Naive thymus-derived CD4-positive, alpha-beta T cell (primary cell): ENCODE results near the gene SLC7A6. TPM values are rescaled to one million over a fixed set of nuclear protein-coding genes. Genes with fewer than 3 reads are reported as not detected.

ENCODE experiments used
- ATAC-seq: fragments of 150-1000 bp; cut with Tn5 transposase; 2 replicates; pipeline ENCODE4 v1.10.0; 2021; ENCODE audit warnings: mild to moderate bottlenecking, moderate library complexity
- CTCF ChIA-PET: fragments of 350-600 bp; sonication (Branson Sonifier 250); formaldehyde crosslinking; loops from one replicate; lab custom pipeline; 2021; ENCODE audit warnings: antibody characterized with exemption; lab: Charles Lee
- POLR2A ChIA-PET: fragments of 350-600 bp; sonication (Branson Sonifier 250); formaldehyde crosslinking; loops from one replicate; lab custom pipeline; 2021; ENCODE audit warnings: antibody characterized with exemption, inconsistent platforms; lab: Charles Lee
- DNase-seq, 9 donors: peaks; one replicate each; pipeline versions ENCODE4 v3.0.0 to v3.0.0-alpha.2; 2020 to 2022; ENCODE audit warnings: mixed read lengths in 1 of 9
- H3K27ac ChIP-seq: one replicate; pipeline ENCODE4 v1.7.0; 2013; ENCODE audit warnings: mild to moderate bottlenecking, low read depth, low read length, moderate library complexity
- H3K27me3 ChIP-seq, 2 donors: one replicate each; pipeline ENCODE4 v1.7.0; 2013; ENCODE audit warnings: low read length in 2 of 2, mild to moderate bottlenecking in 2 of 2, moderate library complexity in 2 of 2; ENCODE audit not compliant: control insufficient read depth in 2 of 2, insufficient read depth in 2 of 2
- H3K36me3 ChIP-seq, 3 experiments: 1 replicate in 2 of 3; 2 replicates in 1 of 3; pipeline ENCODE4 v1.7.0; 2013; ENCODE audit warnings: low read length in 3 of 3, mild to moderate bottlenecking in 3 of 3, moderate library complexity in 1 of 3; ENCODE audit not compliant: insufficient read depth in 3 of 3, control insufficient read depth in 2 of 3
- H3K4me1 ChIP-seq, 2 donors: one replicate each; pipeline ENCODE4 v1.7.0; 2013; ENCODE audit warnings: low read length in 2 of 2, mild to moderate bottlenecking in 2 of 2, moderate library complexity in 1 of 2; ENCODE audit not compliant: control insufficient read depth in 2 of 2, insufficient read depth in 2 of 2
- H3K4me3 ChIP-seq: 2 replicates; pipeline ENCODE4 v1.7.0; 2013; ENCODE audit warnings: mild to moderate bottlenecking, low read length
- H3K9me3 ChIP-seq, 3 experiments: 1 replicate in 2 of 3; 2 replicates in 1 of 3; pipeline ENCODE4 v1.7.0; 2013; ENCODE audit warnings: low read length in 3 of 3; ENCODE audit not compliant: control insufficient read depth in 2 of 3
- H3K27ac Mint-ChIP-seq, 9 donors: one replicate each; pipeline ENCODE4 v1.8.0; 2020 to 2022; ENCODE audit warnings: mixed read lengths in 9 of 9, mild to moderate bottlenecking in 8 of 9, moderate library complexity in 5 of 9, inconsistent platforms in 2 of 9
- H3K27me3 Mint-ChIP-seq, 5 donors: one replicate each; pipeline ENCODE4 v1.8.0; 2021 to 2022; ENCODE audit warnings: mixed read lengths in 5 of 5, mild to moderate bottlenecking in 1 of 5
- H3K36me3 Mint-ChIP-seq, 5 donors: one replicate each; pipeline ENCODE4 v1.8.0; 2020 to 2022; ENCODE audit warnings: mixed read lengths in 5 of 5, mild to moderate bottlenecking in 3 of 5, inconsistent platforms in 1 of 5
- H3K4me1 Mint-ChIP-seq, 7 donors: one replicate each; pipeline ENCODE4 v1.8.0; 2020 to 2022; ENCODE audit warnings: mixed read lengths in 7 of 7, mild to moderate bottlenecking in 3 of 7, inconsistent platforms in 1 of 7
- H3K4me3 Mint-ChIP-seq, 10 donors: one replicate each; pipeline ENCODE4 v1.8.0; 2020 to 2022; ENCODE audit warnings: mild to moderate bottlenecking in 10 of 10, mixed read lengths in 10 of 10, moderate library complexity in 6 of 10, inconsistent platforms in 2 of 10
- H3K9me3 Mint-ChIP-seq, 11 donors: one replicate each; pipeline ENCODE4 v1.8.0; 2020 to 2022; ENCODE audit warnings: mixed read lengths in 11 of 11, mild to moderate bottlenecking in 4 of 11, inconsistent platforms in 1 of 11, moderate library complexity in 1 of 11
- intact Hi-C, 2 donors: fragments of 100-400 bp; cut with micrococcal nuclease; formaldehyde crosslinking; loops; one replicate each; pipeline ENCODE4 v1.15.1; 2023
- polyA plus RNA-seq, 2 donors: library from polyadenylated mRNA; unstranded; fragments of 300-500 nt; fragmentation: Illumina TruSeq; gene quantifications; one replicate each; pipeline ENCODE4 v1.2.3, GENCODE V29; 2021
- total RNA-seq, 6 experiments: library from RNA in 5 of 6; stranded (reverse) in 5 of 6; gene quantifications; 1 replicate in 5 of 6; 2 replicates in 1 of 6; pipeline ENCODE4 v1.2.3 and lab custom pipeline; 2021 to 2026

SLC7A6 gene
- total and polyA plus RNA-seq, 7 experiments from 2014 or later, result 29.3 to 248 (median 163) TPM

DNA sequence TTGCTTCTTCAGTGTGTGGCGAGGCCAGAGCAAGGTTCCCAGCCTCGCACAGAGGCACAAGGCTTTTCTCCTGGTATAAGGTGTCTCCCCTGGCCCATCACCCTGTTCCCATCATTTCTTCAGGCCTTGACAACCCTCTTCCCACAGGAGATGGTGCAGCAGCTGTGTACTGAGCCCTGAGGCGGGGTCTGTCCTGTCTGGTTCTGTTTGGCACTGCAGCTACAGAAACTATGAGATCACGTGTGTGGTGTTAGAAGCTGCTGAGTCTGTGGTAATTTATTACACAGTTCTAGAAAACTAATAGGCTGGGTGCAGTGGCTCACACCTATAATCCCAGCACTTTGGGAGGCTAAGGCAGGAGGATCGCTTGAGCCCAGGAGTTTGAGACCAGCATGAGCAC lies 11.9 kb upstream of the SLC7A6 start:
- peaks cover 0 to 24% (median 8%) of the 10 kb centered on the region in 5 donors for H3K36me3 Mint-ChIP-seq
- POLR2A ChIA-PET, result interaction anchor here (1.1 kb wide), 1 partner anchor 9 kb away, joined by 3 read pairs; no protein-coding TSS in a partner anchor

DNA sequence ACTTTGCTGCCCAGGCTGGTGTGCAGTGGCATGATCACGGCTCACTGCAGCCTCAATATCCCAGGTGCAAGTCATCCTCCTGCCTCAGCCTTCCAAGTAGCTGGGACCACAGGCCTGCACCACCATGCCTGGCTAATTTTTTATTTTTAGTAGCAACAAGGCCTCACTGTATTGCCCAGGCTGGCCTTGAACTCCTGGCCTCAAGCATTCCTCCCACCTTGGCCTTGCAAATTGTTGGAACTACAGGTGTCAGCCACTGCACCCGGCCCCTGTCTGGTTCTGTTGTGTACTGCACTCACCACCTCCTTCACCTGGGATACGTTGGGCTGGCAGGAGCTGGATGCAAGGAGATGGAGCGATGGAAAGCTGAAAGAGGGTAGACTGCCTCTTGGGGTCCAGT lies 10.6 kb upstream of the SLC7A6 start:
- no peaks in the 10 kb centered on the region for H3K27me3 ChIP-seq
- Mint-ChIP-seq H3K4me3 (no peak overlapping the region), H3K36me3 (peaks cover 0 to 31% (median 8%) of the 10 kb centered on the region in 5 donors), H3K4me1 (peaks cover 4 to 17% (median 10%) of the 10 kb centered on the region in 7 donors), H3K27ac (peak overlapping the region in 1 of 9 donors; percentile 8), H3K9me3 (peaks cover 0 to 2% (median 0%) of the 10 kb centered on the region in 11 donors), H3K27me3 (no peaks in the 10 kb centered on the region)
- H3K4me3 ChIP-seq, result no peak overlapping the region
- H3K9me3 ChIP-seq, result no peaks in the 10 kb centered on the region
- H3K27ac ChIP-seq, result no peak overlapping the region
- intact Hi-C loops, result no loop called here
- ATAC-seq (no peak), DNase-seq (no peak)
- H3K4me1 ChIP-seq, result peaks cover 0 to 6% of the 10 kb centered on the region in 2 donors
- H3K36me3 ChIP-seq, result peaks cover 0 to 63% (median 5%) of the 10 kb centered on the region in 3 experiments
- POLR2A ChIA-PET, result interaction anchor here (0.7 kb wide), 1 partner anchor 115 kb away, joined by 3 read pairs; no protein-coding TSS in a partner anchor
- CTCF ChIA-PET, result no interaction called here

More for the DNA sequence above, 11.9 kb upstream of the SLC7A6 start:
- Histone ChIP-seq H3K4me1 (peaks cover 0 to under 1% of the 10 kb centered on the region in 2 donors), H3K9me3 (no peaks in the 10 kb centered on the region), H3K36me3 (peaks cover 0 to 64% (median 5%) of the 10 kb centered on the region in 3 experiments), H3K27ac (no peak overlapping the region), H3K27me3 (no peaks in the 10 kb centered on the region), H3K4me3 (no peak overlapping the region)
- no peak overlapping the region for H3K4me3 Mint-ChIP-seq
- intact Hi-C loops, result no loop called here
- DNase-seq (no peak), ATAC-seq (no peak)
- no peaks in the 10 kb centered on the region for H3K27me3 Mint-ChIP-seq
- H3K27ac Mint-ChIP-seq, result peak overlapping the region in 1 of 9 donors; percentile 44
- H3K9me3 Mint-ChIP-seq, result peaks cover 0 to 2% (median 0%) of the 10 kb centered on the region in 11 donors
- H3K4me1 Mint-ChIP-seq, result peaks cover 2 to 14% (median 9%) of the 10 kb centered on the region in 7 donors
- CTCF ChIA-PET, result interaction anchor here (1.1 to 2.0 kb wide), 2 partner anchors 9 to 77 kb away, joined by 3 to 7 read pairs; no protein-coding TSS in a partner anchor

DNA sequence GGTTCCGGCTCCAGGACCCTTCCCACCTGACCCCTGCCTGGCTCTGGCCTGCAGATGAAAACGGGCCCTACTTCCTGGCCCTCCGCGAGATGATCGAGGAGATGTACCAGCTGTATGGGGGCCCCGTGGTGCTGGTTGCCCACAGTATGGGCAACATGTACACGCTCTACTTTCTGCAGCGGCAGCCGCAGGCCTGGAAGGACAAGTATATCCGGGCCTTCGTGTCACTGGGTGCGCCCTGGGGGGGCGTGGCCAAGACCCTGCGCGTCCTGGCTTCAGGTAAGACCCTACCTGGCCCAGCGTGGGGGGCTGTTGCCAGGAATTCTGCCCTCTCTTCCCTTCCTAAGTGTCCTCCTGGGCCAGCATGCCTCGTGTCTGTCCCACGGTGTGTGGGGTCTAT lies 8.6 kb upstream of the SLC7A6 start:
- Histone ChIP-seq H3K4me3 (no peak overlapping the region), H3K4me1 (peaks cover 0 to 6% of the 10 kb centered on the region in 2 donors), H3K27me3 (no peaks in the 10 kb centered on the region), H3K27ac (no peak overlapping the region), H3K9me3 (no peaks in the 10 kb centered on the region), H3K36me3 (peaks cover 0 to 67% (median 5%) of the 10 kb centered on the region in 3 experiments)
- ChIA-PET POLR2A (no interaction called here), CTCF (no interaction called here)
- Mint-ChIP-seq H3K4me1 (peaks cover 4 to 13% (median 8%) of the 10 kb centered on the region in 7 donors), H3K9me3 (no peaks in the 10 kb centered on the region), H3K36me3 (peaks cover 0 to 26% (median 3%) of the 10 kb centered on the region in 5 donors), H3K4me3 (no peak overlapping the region), H3K27ac (no peak overlapping the region), H3K27me3 (no peaks in the 10 kb centered on the region)
- DNase-seq, result no peak
- intact Hi-C loops, result no loop called here
- ATAC-seq, result no peak

DNA sequence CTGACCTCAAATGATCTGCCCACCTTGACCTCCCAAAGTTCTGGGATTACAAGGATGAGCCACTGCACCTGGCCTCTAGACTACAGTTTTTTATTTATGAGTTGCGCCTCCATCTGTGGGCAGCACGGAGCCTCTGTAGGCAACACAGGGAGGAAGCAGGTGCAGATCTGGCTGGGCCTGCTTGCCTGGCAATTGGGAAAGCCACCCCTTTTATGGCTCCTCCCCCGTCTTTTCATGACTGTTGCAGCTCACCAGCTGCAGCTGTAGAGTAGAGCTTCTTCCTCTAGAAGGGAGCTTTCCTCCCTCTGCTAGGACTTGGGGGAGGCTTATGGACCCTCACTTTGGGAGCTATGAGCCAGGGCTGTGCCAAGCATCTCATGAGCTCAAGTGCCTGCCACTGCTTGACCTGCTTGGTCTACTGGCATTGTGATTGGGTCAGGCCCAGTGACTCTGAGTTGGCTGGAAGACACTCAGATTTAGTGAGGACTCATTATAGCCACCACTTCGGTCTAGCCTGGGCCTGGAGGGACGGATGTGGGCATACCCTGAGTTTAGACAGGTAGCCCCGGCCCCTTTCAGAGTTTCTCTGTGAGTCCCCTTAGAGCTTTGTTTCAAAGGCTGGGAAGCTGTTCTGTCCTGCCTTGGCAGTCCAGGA lies 6.9 kb upstream of the SLC7A6 start:
- Mint-ChIP-seq H3K4me3 (no peak overlapping the region), H3K27ac (peak overlapping the region in 8 of 9 donors; percentile 1 to 80 (median 48)), H3K4me1 (peaks cover 4 to 26% (median 20%) of the 10 kb centered on the region in 7 donors), H3K27me3 (no peaks in the 10 kb centered on the region), H3K36me3 (peaks cover 0 to 19% (median 0%) of the 10 kb centered on the region in 5 donors), H3K9me3 (no peaks in the 10 kb centered on the region)
- POLR2A ChIA-PET, result interaction anchor here (0.9 to 25.4 kb wide), 4 partner anchors 13 to 72 kb away, joined by 3 to 531 read pairs (median 3); partner anchors contain the start of gene PLA2G15
- ATAC-seq (peak; percentile 47), DNase-seq (peak in 5 of 9 donors; percentile 49 to 65 (median 53))
- H3K36me3 ChIP-seq, result peaks cover 0 to 54% (median 5%) of the 10 kb centered on the region in 3 experiments
- H3K27ac ChIP-seq, result no peak overlapping the region
- H3K9me3 ChIP-seq, result no peaks in the 10 kb centered on the region
- CTCF ChIA-PET, result interaction anchor here (0.6 to 9.0 kb wide), 3 partner anchors 26 to 977 kb away, joined by 5 to 317 read pairs (median 224); no protein-coding TSS in a partner anchor
- no peak overlapping the region for H3K4me3 ChIP-seq
- H3K27me3 ChIP-seq, result no peaks in the 10 kb centered on the region
- peaks cover 0 to 16% of the 10 kb centered on the region in 2 donors for H3K4me1 ChIP-seq
- intact Hi-C loops, result loop anchor here in 1 of 2 donors (1.0 kb wide), 1 partner anchor 71 kb away; no protein-coding TSS in a partner anchor

DNA sequence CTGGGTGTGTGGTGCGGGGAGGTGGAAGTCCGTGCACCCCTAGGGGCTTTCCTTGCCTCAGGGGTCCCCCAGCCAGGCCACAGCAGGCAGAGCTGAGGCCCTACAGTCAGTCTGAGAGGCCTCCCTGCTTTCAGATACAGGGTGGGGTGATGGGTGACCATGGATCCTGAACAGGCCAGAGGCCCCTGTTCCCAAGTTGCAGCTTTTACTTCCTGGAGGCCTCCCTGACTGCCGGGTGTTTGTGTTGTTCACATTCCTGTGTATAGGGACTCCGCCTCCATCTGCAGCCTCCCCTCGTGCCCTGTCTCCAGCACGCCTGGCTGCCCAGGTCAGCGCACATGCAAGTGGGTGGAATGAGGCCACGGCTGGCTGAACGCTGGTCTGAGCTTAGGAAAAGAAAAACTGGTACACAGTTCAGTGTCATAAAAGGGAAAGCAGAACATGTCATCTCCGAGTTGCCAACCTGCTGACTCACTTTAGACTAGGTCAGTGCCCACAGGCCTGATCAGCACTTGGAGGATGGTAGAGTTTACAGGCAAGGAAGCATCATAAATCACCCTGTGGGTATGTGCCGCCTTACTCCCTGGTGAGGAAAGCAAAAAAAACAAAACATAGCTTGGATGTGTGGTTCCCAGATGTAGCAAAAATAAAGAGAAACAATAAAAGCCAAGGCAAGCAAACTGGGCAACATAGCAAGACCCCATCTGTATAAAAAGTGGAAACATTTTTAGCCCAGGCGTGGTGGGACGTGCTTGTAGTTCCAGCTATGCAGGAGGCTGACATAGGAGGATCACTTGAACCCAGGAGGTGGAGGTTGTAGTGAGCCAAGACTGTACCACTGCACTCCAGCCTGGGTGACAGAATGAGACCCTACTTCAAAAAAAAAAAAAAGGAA lies 6.2 kb upstream of the SLC7A6 start:
- Histone ChIP-seq H3K4me3 (no peak overlapping the region), H3K27ac (no peak overlapping the region), H3K36me3 (peaks cover 0 to 46% (median 5%) of the 10 kb centered on the region in 3 experiments), H3K27me3 (no peaks in the 10 kb centered on the region), H3K4me1 (peaks cover 0 to 18% of the 10 kb centered on the region in 2 donors), H3K9me3 (no peaks in the 10 kb centered on the region)
- intact Hi-C loops, result loop anchor here in 1 of 2 donors (1.0 kb wide), 1 partner anchor 70 kb away; no protein-coding TSS in a partner anchor
- H3K27me3 Mint-ChIP-seq, result no peaks in the 10 kb centered on the region
- H3K4me1 Mint-ChIP-seq, result peaks cover 7 to 33% (median 24%) of the 10 kb centered on the region in 7 donors
- no peak overlapping the region for H3K4me3 Mint-ChIP-seq
- ChIA-PET CTCF (interaction anchor here (0.6 to 9.0 kb wide), 4 partner anchors 26 to 976 kb away, joined by 3 to 317 read pairs (median 114); no protein-coding TSS in a partner anchor), POLR2A (interaction anchor here (0.6 to 25.4 kb wide), 4 partner anchors 21 to 667 kb away, joined by 3 to 531 read pairs (median 3); no protein-coding TSS in a partner anchor)
- H3K27ac Mint-ChIP-seq, result peak overlapping the region in 7 of 9 donors; percentile 17 to 80 (median 30)
- ATAC-seq (peak; percentile 52), DNase-seq (no peak)
- peaks cover 0 to 19% (median 0%) of the 10 kb centered on the region in 5 donors for H3K36me3 Mint-ChIP-seq
- no peaks in the 10 kb centered on the region for H3K9me3 Mint-ChIP-seq
